Parathyroid adenoma (tissue), 2 donors: ENCODE data around the gene IL6ST.
"Not testable (repeated sequence)": the region's sequence is repeated elsewhere in the genome, so short reads cannot be mapped to it uniquely, and the experiment has no call there.

Source experiments
- H2AFZ ChIP-seq: fragments of 300-600 bp; sonication (generic); one replicate; pipeline ENCODE4 v1.7.0; 2017; ENCODE audit warnings: antibody characterized with exemption, mild to moderate bottlenecking
- H3K27ac ChIP-seq: fragments of 300-600 bp; sonication (generic); one replicate; pipeline ENCODE4 v1.7.0; 2017
- H3K27me3 ChIP-seq: fragments of 300-600 bp; sonication (generic); one replicate; pipeline ENCODE4 v1.7.0; 2017; ENCODE audit warnings: low read length; ENCODE audit not compliant: control insufficient read depth, insufficient read depth
- H3K36me3 ChIP-seq: fragments of 300-600 bp; sonication (generic); one replicate; pipeline ENCODE4 v1.7.0; 2017; ENCODE audit warnings: low read length; ENCODE audit not compliant: control insufficient read depth, insufficient read depth
- H3K4me1 ChIP-seq: fragments of 300-600 bp; sonication (generic); one replicate; pipeline ENCODE4 v1.7.0; 2017; ENCODE audit warnings: control low read depth
- H3K4me2 ChIP-seq: fragments of 300-600 bp; sonication (generic); one replicate; pipeline ENCODE4 v1.7.0; 2017; ENCODE audit warnings: low read length
- H3K4me3 ChIP-seq: fragments of 300-600 bp; sonication (generic); one replicate; pipeline ENCODE4 v1.7.0; 2017; ENCODE audit warnings: low read depth, low read length
- H3K79me2 ChIP-seq: fragments of 300-600 bp; sonication (generic); one replicate; pipeline ENCODE4 v1.7.0; 2017; ENCODE audit warnings: control low read depth
- H3K9ac ChIP-seq: fragments of 300-600 bp; sonication (generic); one replicate; pipeline ENCODE4 v1.7.0; 2017; ENCODE audit warnings: mild to moderate bottlenecking
- H3K9me3 ChIP-seq: fragments of 300-600 bp; sonication (generic); one replicate; pipeline ENCODE4 v1.7.0; 2017; ENCODE audit warnings: low read length; ENCODE audit not compliant: control insufficient read depth
- TF ChIP-seq, protein P1 (sequence below): fragments of 300-600 bp; sonication (generic); IDR thresholded peaks from one replicate; pipeline ENCODE4 v1.7.0; 2017; ENCODE audit warnings: antibody characterized with exemption, mild to moderate bottlenecking
- donor health status: primary hyperparathyroidism.

The IL6ST gene

DNA sequence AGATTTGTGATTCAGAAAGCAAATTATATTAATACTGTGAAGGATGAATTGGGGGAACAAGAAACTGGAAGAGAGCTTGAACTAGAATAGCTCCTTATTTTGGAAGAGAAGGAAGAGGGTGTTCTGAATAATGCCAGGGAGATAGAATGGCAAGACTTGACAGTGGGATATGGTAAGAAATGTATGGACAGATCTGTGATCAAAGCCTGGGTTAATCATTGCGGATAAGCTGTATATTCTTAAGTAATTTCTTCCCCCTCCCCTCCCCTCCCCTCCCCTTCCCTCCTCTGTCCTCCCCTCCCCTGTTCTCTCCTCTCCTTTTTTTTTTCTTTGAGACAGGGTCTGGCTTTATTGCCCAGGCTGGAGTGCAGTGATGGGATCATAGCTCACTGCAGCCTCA, 10.1 kb upstream of the IL6ST start:
- Histone ChIP-seq H3K9me3 (no peaks in the 10 kb centered on the region), H2AFZ (no peak overlapping the region), H3K79me2 (no peaks in the 10 kb centered on the region), H3K4me2 (no peak overlapping the region), H3K4me1 (no peaks in the 10 kb centered on the region), H3K4me3 (no peak overlapping the region), H3K27me3 (no peaks in the 10 kb centered on the region), H3K27ac (no peak overlapping the region), H3K9ac (no peak overlapping the region), H3K36me3 (no peaks in the 10 kb centered on the region)
- TF ChIP-seq, protein P1, sequence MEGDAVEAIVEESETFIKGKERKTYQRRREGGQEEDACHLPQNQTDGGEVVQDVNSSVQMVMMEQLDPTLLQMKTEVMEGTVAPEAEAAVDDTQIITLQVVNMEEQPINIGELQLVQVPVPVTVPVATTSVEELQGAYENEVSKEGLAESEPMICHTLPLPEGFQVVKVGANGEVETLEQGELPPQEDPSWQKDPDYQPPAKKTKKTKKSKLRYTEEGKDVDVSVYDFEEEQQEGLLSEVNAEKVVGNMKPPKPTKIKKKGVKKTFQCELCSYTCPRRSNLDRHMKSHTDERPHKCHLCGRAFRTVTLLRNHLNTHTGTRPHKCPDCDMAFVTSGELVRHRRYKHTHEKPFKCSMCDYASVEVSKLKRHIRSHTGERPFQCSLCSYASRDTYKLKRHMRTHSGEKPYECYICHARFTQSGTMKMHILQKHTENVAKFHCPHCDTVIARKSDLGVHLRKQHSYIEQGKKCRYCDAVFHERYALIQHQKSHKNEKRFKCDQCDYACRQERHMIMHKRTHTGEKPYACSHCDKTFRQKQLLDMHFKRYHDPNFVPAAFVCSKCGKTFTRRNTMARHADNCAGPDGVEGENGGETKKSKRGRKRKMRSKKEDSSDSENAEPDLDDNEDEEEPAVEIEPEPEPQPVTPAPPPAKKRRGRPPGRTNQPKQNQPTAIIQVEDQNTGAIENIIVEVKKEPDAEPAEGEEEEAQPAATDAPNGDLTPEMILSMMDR = no peak

DNA sequence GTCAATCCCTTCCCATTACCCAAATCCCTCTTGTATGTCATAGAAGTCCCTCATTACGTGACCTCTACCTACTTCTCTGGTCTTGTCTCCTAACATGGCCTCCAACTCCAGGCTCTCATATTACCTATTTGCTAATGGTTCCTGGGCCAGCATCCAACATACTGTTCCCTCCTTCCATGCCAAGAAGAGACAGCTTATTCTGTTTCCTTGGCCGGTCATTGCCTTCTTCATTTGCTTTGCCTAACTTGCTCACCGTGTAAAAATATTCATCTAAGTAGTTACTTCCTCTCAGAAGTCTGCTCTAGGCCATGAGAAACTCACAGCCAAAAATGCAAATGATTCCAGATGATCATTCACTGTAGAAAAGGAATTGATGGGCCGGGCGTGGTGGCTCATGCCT, 8.9 kb upstream of the IL6ST start:
- Histone ChIP-seq H3K9me3 (no peaks in the 10 kb centered on the region), H3K27me3 (no peaks in the 10 kb centered on the region), H3K4me1 (no peaks in the 10 kb centered on the region), H3K36me3 (no peaks in the 10 kb centered on the region), H3K27ac (no peak overlapping the region), H2AFZ (no peak overlapping the region), H3K4me3 (no peak overlapping the region), H3K4me2 (no peak overlapping the region), H3K79me2 (no peaks in the 10 kb centered on the region), H3K9ac (no peak overlapping the region)
- TF ChIP-seq, protein P1 = no peak

DNA sequence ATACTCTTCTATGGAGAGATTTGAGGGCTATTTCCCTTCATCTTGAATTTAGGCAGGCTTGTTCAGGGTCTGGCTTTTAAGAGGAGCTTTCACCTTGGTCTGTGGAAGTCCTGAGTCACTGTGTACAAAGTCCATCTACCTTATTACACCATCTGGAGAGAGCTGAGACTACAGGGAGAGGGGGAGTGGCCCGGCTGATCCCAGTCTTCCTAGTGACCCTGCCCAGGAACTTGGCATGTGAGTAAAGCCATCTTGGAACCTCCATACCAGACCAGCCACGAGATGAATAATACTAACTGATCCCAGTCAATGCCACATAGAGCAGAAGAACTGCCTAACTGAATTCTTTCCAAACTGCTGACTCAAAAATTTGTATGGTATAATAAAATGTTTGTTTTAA, 8.4 kb upstream of the IL6ST start:
- Histone ChIP-seq H3K4me3 (no peak overlapping the region), H3K9ac (no peak overlapping the region), H3K9me3 (no peaks in the 10 kb centered on the region), H3K27ac (no peak overlapping the region), H3K27me3 (no peaks in the 10 kb centered on the region), H2AFZ (no peak overlapping the region), H3K4me1 (no peaks in the 10 kb centered on the region), H3K79me2 (no peaks in the 10 kb centered on the region), H3K4me2 (no peak overlapping the region), H3K36me3 (no peaks in the 10 kb centered on the region)
- TF ChIP-seq, protein P1 = no peak

DNA sequence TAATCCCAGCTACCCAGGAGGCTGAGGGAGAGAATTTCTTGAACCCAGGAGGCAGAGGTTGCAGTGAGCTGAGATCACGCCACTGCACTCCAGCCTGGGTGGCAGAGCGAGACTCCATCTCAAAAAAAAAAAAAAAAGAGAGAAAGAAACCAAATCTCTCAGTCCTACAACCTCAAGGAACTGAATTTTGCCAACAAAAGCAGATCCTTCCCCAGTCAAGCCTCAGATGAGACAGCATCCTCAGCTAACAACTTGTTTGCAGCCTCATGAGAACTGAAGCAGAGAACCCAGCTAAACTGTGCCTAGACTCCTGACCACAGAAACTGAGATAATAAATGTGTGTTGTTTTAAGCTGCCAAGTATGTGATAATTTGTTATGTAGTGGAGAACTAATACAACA, 7.5 kb upstream of the IL6ST start:
- no peaks in the 10 kb centered on the region for H3K9me3 ChIP-seq
- H3K4me2 ChIP-seq = no peak overlapping the region
- no peak overlapping the region for H3K9ac ChIP-seq
- TF ChIP-seq, protein P1 = no peak
- H3K36me3 ChIP-seq = no peaks in the 10 kb centered on the region
- no peaks in the 10 kb centered on the region for H3K4me1 ChIP-seq
- H3K4me3 ChIP-seq = no peak overlapping the region
- H3K27me3 ChIP-seq = no peaks in the 10 kb centered on the region
- no peak overlapping the region for H3K27ac ChIP-seq
- H2AFZ ChIP-seq = no peak overlapping the region
- no peaks in the 10 kb centered on the region for H3K79me2 ChIP-seq

DNA sequence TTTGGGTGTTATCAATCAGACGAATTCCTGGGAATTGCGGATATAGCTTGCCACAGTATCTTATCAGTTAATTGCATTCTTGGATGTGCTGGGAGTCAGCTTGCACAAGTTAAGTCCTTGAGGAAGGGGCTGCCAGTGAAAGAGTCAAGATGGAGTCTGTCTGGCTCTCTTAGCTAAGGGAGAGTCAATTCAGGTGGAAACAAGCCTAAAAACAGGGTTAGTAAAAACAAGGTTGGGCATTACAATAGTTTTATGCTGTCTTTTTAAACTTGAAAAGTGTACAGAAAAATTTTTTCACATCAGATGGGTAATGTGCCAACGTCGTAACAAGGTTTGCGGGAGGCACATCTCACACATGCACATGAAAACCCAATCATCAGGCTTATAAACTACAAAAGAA, 5.5 kb upstream of the IL6ST start:
- H2AFZ ChIP-seq, H3K79me2 ChIP-seq, H3K4me1 ChIP-seq, H3K4me3 ChIP-seq, H3K27me3 ChIP-seq, H3K36me3 ChIP-seq, H3K4me2 ChIP-seq, H3K27ac ChIP-seq, H3K9ac ChIP-seq, H3K9me3 ChIP-seq: not testable (repeated sequence)
